ENCODE results near the gene ADGRG3.
"Not testable (repeated sequence)": the region's sequence is repeated elsewhere in the genome, so short reads cannot be mapped to it uniquely, and the experiment has no call there.

Gene ADGRG3

DNA sequence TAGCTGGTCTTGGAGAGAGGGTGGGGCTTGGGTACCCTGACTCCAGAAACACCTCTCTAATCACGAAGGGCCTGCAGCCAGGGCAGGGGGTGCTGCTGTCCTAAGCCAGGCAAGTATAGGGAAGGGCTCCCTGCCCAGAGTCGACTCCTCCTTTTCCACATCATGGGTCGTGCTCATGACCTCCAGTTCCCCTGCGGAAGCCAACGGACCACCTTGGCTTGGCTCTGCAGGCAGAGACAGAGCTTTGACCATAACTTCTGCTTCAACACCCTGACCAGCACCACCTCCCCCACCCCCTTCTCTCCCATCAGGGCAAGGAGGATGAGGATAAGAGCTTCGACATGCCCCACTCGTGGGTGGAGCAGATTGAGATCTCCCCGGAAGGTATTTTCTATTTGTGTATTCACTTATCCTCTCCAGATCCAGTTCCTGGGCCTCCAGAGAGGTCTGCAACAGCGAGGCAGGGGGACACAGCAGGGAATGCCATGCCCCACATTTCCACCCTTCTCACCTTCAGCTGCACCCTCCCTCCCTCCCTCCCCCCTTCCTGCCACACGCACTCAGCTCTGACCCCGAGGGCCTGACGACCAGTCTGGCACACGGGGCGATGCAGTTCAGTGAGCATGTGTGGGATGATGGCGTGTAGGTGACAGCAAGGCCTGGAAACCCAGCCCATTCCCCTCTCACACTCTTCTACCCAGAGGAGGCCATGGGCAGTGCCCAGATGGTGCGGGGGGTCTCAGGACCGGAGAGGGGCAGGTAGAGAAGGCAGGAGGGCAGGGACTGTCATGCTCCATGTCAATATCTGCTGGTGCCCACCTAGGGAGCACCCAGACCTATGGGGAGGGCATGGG lies 53.5 kb downstream of the ADGRG3 start:
- DNase-seq (ENCODE audit: low spot score) = no peak

DNA sequence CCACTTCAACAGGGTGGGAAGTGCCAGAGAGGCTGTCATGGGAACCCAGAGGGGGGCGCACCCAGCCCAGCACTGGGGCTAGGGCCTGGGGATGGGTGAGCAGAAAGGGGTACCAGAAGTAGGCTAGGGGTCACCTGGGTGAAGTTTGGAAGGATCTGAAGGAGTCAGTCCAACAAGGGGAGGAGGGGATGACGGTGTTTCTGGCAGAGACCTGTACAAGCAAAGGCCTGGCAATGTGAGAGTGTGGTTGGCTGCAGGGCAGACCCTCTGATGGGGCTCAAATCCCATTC lies 54.0 kb downstream of the ADGRG3 start:
- DNase-seq (ENCODE audit: low spot score) = no peak

DNA sequence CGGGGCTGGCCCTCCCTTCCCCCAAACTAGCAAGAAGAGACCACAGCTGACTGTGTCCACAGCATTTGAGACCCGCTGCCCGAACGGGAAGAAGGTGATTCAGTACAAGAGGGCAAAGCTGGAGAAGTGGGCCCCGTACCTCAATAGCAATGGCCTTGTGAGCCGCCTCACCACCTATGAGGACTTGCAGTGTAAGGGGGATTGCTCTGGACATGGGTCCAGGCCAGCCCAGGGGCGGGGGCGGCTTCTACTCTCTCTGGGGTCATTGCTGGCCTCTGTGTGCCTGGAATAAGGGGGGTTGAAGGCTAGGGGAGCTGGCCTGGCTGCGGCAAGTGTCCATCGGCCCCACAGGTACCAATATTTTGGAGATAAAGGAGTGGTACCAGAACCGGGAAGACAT lies 54.5 kb downstream of the ADGRG3 start:
- DNase-seq (ENCODE audit: low spot score) = no peak

DNA sequence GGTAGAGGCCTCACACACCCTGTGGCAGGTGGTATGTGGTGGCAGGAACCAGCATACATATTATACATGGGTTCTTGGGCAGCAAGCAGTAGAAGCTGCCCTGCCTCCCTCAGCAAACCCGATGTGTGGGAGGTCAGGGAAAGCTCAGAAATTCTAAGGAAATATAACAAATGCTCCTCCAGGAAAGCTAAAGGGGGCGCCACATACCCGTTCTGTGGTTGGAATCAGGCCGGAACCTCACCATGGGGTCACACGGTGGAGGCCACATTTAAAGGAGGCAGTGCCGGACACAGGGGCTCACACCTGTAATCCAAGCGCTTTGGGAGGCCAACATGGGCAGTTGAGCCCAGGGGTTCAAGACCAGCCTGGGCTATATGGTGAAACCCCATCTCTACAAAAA lies 55.1 kb downstream of the ADGRG3 start:
- no peak for DNase-seq (ENCODE audit: low spot score)

DNA sequence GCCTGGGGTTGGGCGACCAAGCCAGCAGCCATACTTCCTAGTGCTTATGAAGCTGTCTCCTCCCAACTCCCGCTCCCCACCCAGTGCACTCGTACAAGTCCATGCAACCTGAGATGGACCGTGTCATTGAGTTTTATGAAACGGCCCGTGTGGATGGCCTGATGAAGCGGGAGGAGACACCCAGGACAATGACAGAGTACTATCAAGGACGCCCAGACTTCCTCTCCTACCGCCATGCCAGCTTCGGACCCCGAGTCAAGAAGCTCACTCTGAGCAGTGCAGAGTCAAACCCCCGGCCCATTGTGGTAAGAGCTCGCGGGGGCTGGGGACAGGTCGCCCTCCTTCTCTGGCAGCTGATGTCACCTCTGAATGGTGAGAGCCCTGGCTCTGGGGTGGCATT lies 56.4 kb downstream of the ADGRG3 start:
- DNase-seq (ENCODE audit: low spot score) = no peak

DNA sequence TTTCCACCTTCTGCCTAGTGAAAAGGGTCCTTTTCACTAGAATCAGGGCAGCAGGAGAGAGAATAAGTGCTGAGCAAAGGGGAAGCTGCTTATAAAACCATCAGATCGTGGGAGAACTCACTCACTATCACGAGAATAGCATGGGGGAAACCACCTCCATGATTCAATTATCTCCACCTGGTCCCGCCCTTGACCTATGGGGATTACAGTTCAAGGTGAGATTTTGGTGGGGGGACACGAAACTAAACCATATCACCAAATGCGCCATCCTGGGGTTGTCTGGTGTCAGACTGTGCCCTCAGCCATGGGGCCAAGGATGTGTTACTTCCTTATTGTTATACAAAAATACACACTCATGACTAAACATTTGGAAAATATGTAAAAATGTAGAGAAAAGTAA lies 57.0 kb downstream of the ADGRG3 start:
- no peak for DNase-seq (ENCODE audit: low spot score)

DNA sequence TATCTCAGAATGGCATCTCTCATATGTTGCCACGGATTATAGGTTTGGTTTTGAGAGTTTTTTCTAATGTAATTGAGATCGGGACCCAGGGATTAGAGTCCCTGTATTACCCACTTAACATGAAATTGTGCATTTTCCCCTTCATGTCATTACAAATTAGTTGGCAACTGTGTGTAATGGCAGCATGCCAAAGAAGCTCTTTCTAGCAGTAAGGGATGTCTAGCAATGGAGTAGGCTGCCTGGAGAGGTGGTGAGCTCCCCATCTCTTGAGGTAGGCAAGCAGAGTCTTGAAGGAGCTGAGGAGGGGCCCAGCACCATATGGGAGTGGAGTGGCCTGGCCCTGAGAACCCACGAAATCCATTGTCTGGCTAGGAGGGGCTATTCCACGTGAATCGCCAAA lies 57.4 kb downstream of the ADGRG3 start:
- DNase-seq (ENCODE audit: low spot score) = no peak

DNA sequence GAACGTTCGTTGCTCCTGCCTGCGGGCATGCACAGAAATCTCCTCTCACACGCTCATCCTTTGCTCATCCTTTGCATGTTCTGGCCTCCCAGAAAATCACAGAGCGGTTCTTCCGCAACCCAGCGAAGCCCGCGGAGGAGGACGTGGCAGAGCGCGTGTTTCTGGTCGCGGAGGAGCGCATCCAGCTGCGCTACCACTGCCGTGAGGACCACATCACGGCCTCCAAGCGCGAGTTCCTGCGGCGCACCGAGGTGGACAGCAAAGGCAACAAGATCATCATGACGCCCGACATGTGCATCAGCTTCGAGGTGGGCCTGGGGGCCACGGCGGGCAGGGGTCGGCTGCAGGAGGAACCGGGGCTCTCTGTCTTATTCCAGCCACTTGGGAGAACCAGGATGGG lies 57.9 kb downstream of the ADGRG3 start:
- DNase-seq (ENCODE audit: low spot score) = no peak

DNA sequence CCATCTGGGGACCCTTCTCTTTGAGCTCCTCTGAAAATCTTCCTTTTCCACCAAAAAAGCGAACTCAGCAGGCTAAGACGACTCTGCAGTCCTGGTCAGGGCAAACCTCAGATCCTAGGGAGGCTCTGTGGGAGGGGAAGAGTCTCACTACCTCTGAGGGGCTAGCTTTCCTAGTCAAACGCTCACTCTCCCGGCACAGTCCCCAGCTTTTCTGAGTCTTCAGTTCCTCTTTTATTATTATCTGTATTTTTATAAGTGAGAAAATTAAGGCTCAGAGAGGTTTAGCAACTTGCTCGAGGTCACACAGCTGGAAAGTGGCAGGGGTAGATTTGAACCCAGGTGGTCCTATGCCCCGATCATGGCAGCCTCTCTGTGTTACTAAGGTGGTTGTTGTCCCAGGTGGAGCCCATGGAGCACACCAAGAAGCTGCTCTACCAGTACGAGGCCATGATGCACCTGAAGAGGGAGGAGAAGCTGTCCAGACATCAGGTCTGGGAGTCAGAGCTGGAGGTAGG lies 58.4 kb downstream of the ADGRG3 start:
- DNase-seq (ENCODE audit: low spot score) = no peak

DNA sequence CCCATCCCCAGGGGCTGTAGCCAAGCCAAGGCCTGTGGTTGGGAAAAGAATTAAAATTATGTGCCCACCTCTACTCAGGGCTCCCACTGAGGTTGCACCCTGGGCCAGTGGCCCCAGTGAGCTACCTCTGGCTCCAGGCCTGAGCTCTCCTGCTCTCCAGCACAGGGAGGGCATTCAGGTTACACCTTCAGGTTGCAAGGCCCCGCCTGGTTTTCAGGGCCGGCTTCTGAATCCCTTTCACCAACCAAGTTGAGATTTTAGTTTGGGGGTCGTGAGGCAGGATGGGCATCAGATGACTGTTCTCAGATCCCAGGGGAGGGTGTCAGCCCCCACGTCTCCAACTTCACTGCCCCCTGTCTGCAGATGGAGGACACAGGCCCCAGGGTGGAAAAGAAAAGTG lies 59.5 kb downstream of the ADGRG3 start:
- peak; percentile 4 for DNase-seq (ENCODE audit: low spot score)

DNA sequence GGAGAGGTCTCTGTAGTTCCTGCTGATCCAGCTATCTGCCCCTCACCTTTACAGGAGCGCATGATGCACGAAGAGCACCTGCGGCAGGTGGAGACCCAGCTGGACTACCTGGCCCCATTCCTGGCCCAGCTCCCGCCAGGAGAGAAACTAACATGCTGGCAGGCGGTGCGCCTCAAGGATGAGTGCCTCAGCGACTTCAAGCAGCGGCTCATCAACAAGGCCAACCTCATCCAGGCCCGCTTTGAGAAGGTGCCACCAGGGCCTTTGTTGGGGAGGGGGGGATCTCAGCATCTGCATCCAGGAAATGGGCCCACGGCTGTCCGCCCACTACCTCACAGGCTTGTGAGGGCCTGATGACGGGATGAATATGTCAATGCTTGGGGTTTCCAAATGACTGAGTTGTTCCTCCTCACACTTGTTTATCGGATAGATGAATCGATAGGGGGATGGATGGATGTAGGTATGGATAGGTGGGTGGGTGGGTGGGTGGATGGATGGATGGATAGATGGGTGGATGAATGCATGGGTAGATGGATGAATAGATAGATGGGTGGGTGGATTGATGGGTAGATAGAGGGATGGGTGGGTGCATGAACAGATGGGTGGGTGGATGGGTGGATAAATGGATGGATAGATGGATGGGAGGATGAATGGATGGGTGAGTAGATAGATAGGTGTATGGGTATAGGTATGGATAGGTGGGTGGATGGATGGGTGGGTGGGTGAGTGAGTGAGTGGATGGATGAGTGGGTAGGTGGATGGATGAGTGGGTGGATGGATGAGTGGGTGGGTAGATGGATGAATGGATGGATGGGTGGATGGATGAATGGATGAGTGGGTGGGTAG lies 60.5 kb downstream of the ADGRG3 start:
- peak; percentile 2 for DNase-seq (ENCODE audit: low spot score)

DNA sequence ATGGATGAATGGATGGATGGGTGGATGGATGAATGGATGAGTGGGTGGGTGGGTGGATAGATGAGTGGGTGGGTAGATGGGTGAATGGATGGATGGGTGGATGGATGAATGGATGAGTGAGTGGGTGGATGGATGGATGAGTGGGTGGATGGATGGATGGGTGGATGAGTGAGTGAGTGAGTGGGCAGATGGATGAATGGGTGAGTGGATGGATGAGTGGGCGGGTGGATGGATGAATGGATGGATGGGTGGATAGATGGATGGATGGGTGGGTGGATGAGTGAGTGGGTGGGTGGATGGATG lies 61.0 kb downstream of the ADGRG3 start:
- no peak for DNase-seq (ENCODE audit: low spot score)

DNA sequence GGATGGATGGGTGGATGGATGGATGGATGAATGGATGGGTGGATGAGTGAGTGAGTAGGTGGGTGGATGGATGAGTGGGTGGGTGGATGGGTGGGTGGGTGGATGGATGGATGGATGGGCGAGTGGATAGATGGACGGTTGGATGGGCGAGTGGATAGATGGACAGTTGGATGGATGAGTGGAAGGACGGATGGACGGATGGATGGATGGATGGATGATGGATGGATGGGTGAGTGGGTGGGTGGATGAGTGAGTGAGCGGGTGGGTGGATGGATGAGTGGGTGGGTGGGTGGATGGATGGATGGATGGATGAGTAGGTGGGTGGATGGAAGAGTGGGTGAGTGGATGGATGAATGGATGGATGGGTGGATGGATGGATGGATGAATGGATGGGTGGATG lies 61.7 kb downstream of the ADGRG3 start:
- DNase-seq (ENCODE audit: low spot score) = not testable (repeated sequence)

DNA sequence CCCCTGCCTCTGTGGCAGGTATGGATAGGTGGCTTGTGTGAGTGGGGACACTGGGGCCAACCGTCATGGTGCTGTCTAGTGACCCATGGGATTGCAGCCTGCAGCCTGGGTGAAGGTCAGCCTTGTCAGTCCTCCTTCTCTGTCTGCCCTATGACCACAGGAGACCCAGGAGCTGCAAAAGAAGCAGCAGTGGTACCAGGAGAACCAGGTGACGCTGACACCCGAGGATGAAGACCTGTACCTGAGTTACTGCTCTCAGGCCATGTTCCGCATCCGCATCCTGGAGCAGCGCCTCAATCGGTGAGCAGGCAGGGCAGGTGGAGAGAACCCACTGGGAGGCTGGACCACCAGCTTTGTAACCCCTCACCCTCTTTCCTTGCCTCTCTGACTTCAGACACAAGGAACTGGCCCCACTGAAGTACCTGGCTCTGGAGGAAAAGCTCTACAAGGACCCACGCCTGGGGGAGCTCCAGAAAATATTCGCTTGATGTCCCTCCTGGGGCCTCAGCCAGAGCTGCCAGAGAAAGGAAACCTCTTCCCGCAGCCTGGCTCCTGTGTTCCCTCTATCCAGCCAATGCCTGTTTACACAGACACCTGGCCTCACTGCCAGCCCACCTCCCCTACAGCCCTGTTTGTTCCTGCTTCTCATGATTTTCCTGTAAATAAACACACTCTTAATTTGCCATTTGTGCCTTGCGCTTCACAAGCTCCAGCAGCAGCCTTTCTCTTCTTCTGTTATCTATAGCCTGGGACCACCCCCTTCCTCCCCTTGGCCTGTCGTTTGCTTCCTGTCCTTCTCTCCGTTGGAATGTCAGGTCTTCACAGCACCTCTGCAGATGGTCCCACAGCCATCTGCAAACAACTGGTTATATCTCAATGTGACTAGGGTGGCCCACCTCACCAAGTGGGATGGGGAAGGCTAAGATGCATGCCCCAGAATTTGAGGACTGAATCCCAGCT lies 62.9 kb downstream of the ADGRG3 start:
- DNase-seq (ENCODE audit: low spot score) = peak; percentile 9

DNA sequence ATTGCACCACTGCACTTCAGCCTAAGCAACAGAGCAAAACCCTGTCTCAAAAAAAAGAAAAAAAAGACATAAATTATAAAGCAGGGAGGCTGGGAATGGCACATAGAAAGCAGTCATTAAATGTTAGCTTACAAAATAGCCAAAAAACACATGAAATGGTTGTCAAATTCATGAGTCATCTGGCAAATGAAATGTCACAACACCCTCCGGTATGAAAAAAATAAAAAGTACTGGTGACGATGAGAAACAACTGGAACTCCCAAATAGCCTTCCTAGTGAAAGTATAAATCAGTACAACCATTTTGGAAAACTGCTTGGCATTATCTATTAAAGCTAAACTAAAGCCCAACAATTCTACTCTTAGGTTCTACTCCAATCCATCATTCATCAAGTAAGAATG lies 63.9 kb downstream of the ADGRG3 start:
- no peak for DNase-seq (ENCODE audit: low spot score)

DNA sequence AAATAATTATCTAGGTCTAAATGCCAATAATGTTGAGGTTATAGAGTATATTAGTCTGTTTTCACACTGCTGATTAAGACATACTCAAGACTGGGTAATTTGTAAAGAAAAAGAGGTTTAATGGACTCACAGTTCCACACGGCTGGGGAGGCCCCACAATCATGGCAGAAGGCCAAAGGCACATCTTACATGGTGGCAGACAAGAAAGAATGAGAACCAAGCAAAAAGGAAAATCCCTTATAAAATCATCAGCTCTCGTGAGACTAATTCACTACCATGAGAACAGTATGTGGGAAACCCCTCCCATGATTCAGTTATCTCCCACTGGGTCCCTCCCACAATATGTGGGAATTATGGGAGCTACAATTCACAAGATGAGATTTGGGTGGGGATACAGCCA lies 64.6 kb downstream of the ADGRG3 start:
- no peak for DNase-seq (ENCODE audit: low spot score)

DNA sequence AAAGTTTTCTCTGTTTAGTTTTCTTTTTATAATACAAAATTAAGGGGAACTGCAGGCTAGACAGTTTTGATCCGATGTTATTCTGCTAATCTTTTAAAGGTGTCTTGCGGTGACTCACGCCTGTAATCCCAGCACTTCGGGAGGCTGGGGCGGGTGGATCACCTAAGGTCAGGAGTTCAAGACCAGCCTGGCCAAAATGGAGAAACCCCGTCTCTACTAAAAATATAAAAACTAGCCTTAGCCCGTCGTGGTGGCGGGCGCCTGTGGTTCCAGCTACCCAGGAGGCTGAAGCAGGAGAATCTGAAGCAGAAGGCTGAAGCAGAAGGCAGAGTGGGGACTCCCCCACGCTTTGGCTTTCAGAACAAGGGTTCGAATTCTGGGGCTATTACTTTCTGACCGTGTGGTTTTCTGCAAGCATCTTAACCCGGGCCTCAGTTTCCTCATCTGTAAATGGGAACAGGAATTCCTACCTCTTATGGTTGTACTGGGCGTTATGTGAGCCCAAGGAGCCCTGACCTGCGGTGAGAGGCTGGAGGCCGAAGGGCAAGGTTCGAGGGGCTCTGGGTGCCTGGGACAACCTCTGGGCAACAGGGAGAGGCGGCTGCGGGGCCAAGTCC lies 66.3 kb downstream of the ADGRG3 start:
- DNase-seq (ENCODE audit: low spot score) = no peak

DNA sequence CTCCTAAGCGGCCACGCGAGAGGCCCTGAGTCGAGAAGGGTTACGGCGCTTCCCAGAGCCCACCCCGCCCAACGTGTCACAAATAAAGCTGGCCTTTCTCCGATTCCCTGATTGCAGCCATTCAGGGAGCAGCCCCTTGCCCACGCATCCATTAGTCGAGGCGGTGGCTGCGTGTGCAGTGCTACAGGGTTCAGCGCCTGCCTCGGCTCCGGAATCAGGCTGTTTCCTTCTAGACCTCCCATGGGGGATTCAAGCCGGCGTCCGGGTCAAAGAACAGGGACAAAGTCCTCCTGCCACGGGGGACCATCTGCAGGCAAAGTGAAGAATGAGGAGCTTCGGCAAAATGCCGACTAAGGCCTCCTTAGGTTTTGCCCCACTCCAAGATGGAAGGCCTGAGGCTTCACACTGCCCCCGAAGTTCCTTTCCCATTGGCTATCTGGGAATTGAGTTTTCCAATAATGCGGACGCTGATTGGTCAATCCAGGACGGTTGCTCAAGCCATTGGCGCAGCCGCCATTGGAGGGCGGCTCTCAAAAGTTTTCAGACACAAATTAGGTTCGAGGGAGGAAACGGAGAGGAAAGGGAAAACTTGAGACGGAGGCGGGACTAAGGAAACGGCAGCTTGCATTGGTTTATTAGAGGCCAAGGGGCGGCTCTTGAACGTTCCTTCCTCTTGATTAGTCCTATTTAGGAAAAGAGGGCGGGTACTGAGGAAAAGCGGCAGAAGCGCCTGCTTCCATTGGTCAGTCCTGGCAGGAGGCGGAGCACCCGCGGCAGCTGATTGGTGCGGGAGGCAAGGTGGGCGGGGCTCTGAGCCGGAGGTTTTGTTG lies 67.0 kb downstream of the ADGRG3 start:
- peak; percentile 94 for DNase-seq (ENCODE audit: low spot score)

DNA sequence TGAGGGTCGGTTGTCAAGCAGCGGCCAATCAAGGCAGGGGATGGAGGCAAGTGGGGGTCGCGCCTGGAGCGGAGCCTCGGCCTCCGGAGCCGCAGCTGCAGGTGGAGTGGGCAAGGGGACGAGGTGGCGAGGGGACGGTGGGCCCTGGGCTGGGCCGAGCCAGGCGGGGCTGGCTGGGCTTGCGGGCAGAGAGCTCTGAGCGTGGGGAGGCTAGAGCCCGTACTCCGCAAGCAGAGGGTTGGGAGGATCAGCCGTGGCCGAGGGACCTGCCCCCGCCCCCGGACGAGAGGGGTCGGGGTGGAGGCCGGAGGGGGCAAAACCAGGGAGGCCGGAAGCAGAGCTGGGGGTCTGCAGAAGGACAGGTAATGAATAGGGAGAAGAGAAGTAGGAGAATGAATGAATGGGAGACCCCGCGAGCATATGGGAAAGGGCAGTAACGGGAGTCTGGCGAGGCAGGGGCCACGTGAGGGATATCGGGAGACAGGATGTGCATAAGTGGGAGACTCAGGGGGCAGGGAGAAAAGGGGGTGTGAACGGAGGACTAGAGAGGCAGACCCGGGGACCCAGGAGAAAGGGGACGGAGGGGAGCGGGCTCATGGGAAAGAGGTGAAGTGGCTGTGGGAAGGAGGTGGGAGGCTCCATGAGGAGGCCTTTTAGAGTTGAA lies 67.8 kb downstream of the ADGRG3 start, which contains the start of gene KATNB1:
KATNB1 (plus strand) TSS at position 16 of the 664 bp plus-strand sequence. CDS start 1,474 bp downstream, outside the sequence.
- no peak for DNase-seq (ENCODE audit: low spot score)
